Fibroblast of mammary gland (primary cell): ENCODE results near the gene LPIN1.

ENCODE experiments used
- DNase-seq: peaks from one replicate; pipeline ENCODE4 v3.0.0-alpha.2; 2010; ENCODE audit warnings: low read depth
- H3K4me3 ChIP-seq: 2 replicates; pipeline ENCODE4 v1.5.1; 2011; ENCODE audit warnings: low read depth, mild to moderate bottlenecking, low read length, moderate library complexity; ENCODE audit not compliant: control insufficient read depth
- CTCF ChIP-seq: conservative IDR thresholded peaks from 2 replicates; pipeline ENCODE4 v1.5.1; 2011; ENCODE audit warnings: low read depth, low read length, inconsistent platforms; ENCODE audit not compliant: control insufficient read depth, insufficient read depth

LPIN1 gene, protein sequence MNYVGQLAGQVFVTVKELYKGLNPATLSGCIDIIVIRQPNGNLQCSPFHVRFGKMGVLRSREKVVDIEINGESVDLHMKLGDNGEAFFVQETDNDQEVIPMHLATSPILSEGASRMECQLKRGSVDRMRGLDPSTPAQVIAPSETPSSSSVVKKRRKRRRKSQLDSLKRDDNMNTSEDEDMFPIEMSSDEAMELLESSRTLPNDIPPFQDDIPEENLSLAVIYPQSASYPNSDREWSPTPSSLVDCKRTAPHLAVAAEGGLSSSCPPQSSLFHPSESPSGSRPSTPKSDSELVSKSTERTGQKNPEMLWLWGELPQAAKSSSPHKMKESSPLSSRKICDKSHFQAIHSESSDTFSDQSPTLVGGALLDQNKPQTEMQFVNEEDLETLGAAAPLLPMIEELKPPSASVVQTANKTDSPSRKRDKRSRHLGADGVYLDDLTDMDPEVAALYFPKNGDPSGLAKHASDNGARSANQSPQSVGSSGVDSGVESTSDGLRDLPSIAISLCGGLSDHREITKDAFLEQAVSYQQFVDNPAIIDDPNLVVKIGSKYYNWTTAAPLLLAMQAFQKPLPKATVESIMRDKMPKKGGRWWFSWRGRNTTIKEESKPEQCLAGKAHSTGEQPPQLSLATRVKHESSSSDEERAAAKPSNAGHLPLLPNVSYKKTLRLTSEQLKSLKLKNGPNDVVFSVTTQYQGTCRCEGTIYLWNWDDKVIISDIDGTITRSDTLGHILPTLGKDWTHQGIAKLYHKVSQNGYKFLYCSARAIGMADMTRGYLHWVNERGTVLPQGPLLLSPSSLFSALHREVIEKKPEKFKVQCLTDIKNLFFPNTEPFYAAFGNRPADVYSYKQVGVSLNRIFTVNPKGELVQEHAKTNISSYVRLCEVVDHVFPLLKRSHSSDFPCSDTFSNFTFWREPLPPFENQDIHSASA

GRCh38 chr2:11746376-11746806 lies at the start of gene LPIN1:
LPIN1 (plus strand) TSS chr2:11746632; CDS start chr2:11765542, 18,910 bp downstream.
- no peak for TF ChIP-seq CTCF
- H3K4me3 ChIP-seq = peak within 1 kb of the TSS; percentile 92
- peak; percentile 76 for DNase-seq

GRCh38 chr2:11696736-11697102 lies 49.7 kb upstream of the LPIN1 start:
- H3K4me3 ChIP-seq = no peak overlapping the region
- DNase-seq = no peak

GRCh38 chr2:11697103-11697871 lies 49.1 kb upstream of the LPIN1 start:
- DNase-seq = peak; percentile 83
- no peak for TF ChIP-seq CTCF
- no peak overlapping the region for H3K4me3 ChIP-seq

More at GRCh38 chr2:11696736-11697102, 49.7 kb upstream of the LPIN1 start:
- TF ChIP-seq CTCF = no peak

GRCh38 chr2:11698009-11698922 lies 48.2 kb upstream of the LPIN1 start:
- peak; percentile 7 for TF ChIP-seq CTCF
- no peak overlapping the region for H3K4me3 ChIP-seq
- peak; percentile 88 for DNase-seq

DNA sequence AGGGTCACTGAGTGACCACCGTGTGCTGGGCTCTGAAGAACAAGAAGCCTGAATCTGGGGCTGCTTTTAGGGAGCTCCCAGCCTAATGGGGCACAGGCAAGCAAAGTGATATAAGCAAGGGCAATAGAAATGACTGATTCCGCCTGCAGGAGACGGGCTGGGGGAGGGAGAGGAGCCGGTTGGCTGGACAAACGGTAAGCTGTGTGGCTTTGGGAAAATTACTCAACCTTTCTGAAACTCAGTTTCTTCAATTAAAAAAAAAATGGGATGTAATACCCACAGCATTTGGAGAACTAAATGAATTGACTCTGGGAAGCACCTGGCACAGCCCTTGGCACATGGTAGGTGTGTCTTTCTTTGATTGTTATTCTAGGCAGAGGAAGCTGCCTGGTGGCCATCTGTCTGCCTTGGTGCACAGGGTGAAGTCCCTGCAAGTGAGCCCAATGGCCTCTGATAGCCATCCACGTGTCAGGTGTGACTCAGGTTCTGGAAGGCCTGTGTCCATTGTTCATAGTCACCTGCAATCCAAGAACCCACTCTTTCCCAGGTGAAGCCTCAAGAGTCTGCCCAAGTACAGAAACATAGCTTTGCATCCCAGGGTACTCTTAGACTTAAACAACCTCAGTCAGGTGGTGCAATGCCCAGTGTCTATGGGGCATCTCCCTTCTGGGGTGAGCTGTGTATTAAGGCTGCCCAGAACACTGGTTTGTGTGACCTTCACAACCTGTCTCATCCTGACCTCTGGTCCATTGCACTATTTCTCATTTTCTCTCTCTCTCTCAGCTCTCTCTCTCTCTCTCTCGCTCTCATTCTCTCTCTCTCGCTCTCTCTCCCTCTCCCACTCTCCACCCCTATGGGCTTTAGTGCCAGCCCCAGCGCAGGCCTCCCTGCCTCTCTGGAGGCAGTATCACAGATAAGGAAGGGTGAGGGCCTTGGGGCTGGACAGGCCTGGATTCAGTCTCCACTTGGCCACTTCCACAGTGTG lies 46.5 kb upstream of the LPIN1 start:
- no peak for TF ChIP-seq CTCF
- H3K4me3 ChIP-seq = no peak overlapping the region
- no peak for DNase-seq
